Smooth muscle cell (in vitro differentiated cells): ENCODE results near the gene SNX30. TPM values are rescaled to one million over a fixed set of nuclear protein-coding genes. Genes with fewer than 3 reads are reported as not detected.
A peak's percentile ranks its signal among the peaks of the same experiment; 100 is the strongest.

Experiments used
- DNase-seq: peaks from one replicate; lab custom pipeline; 2025; ENCODE audit not compliant: unreplicated experiment; lab: John Stamatoyannopoulos, UW
- H2AFZ ChIP-seq: fragments of 200-600 bp; sonication (generic); 2 replicates; pipeline ENCODE4 v1.6.0; 2016; ENCODE audit warnings: antibody characterized with exemption, low read depth, mild to moderate bottlenecking
- H3F3A ChIP-seq: fragments of 200-600 bp; sonication (generic); 2 replicates; pipeline ENCODE4 v1.6.0; 2017; ENCODE audit warnings: antibody characterized with exemption, low read depth
- H3K27ac ChIP-seq: fragments of 200-600 bp; sonication (generic); 2 replicates; pipeline ENCODE4 v1.5.1; 2016; ENCODE audit warnings: low read depth, mild to moderate bottlenecking
- H3K27me3 ChIP-seq: fragments of 200-600 bp; sonication (generic); 2 replicates; pipeline ENCODE4 v1.6.1; 2016; ENCODE audit warnings: low read depth, mild to moderate bottlenecking
- H3K36me3 ChIP-seq: fragments of 200-600 bp; sonication (generic); 2 replicates; pipeline ENCODE4 v1.5.1; 2016; ENCODE audit warnings: low read depth
- H3K4me1 ChIP-seq: fragments of 200-600 bp; sonication (generic); 2 replicates; pipeline ENCODE4 v1.5.1; 2016; ENCODE audit warnings: low read depth
- H3K4me2 ChIP-seq: fragments of 200-600 bp; sonication (generic); 2 replicates; pipeline ENCODE4 v1.6.0; 2016; ENCODE audit warnings: mild to moderate bottlenecking
- H3K4me3 ChIP-seq: fragments of 200-600 bp; sonication (generic); 2 replicates; pipeline ENCODE4 v1.5.1; 2016; ENCODE audit warnings: mild to moderate bottlenecking
- H3K79me2 ChIP-seq: fragments of 200-600 bp; sonication (generic); 2 replicates; pipeline ENCODE4 v1.6.0; 2016; ENCODE audit warnings: low read depth, mild to moderate bottlenecking
- H3K9ac ChIP-seq: fragments of 200-600 bp; sonication (generic); 2 replicates; pipeline ENCODE4 v1.6.0; 2016; ENCODE audit warnings: low read depth
- H3K9me3 ChIP-seq: fragments of 200-600 bp; sonication (generic); replicated peaks from 2 replicates; pipeline ENCODE4 v1.5.1; 2016; ENCODE audit warnings: low read depth
- H4K20me1 ChIP-seq: fragments of 200-600 bp; sonication (generic); 2 replicates; pipeline ENCODE4 v1.6.0; 2016; ENCODE audit warnings: low read depth
- CTCF ChIP-seq: fragments of 200-600 bp; sonication (generic); IDR thresholded peaks from 2 replicates; pipeline ENCODE4 v1.5.1; 2017; ENCODE audit warnings: borderline replicate concordance, mild to moderate bottlenecking, antibody characterized with exemption; ENCODE audit not compliant: insufficient read depth, poor library complexity, severe bottlenecking
- WGBS: methylation state at CpG from one replicate; pipeline ENCODE4 v1.1.7; 2016; ENCODE audit warnings: low lambda C conversion rate; 5-methylcytosine and 5-hydroxymethylcytosine counted together
- polyA plus RNA-seq: library from polyadenylated mRNA; unstranded; fragments of >200 nt; fragmentation: Nextera tagmentation; extraction: Ambion mirVana; gene quantifications from 2 replicates; pipeline ENCODE4 v1.2.1, GENCODE V29; 2016
- total RNA-seq: library from RNA; depleted of rRNA; stranded (reverse); fragments of >200 nt; gene quantifications from 2 replicates; pipeline ENCODE4 v1.2.3, GENCODE V29; 2014

SNX30 gene
- total and polyA plus RNA-seq, 2 experiments from 2014 or later = 3.6 to 10.7 TPM

GRCh38 chr9:112789891-112790774, 39.6 kb downstream of the SNX30 start:
- no peak overlapping the region for H3K27ac ChIP-seq
- 70% methylated on average over 5 of the region's 5 CpGs for WGBS
- TF ChIP-seq CTCF = no peak

GRCh38 chr9:112792670-112793069, 42.1 kb downstream of the SNX30 start:
- H3K4me2 ChIP-seq = no peak overlapping the region
- H3F3A ChIP-seq = no peaks in the 10 kb centered on the region
- WGBS = 95% methylated on average over 1 of the region's 1 CpG
- no peak overlapping the region for H3K4me3 ChIP-seq
- H3K9ac ChIP-seq = no peak overlapping the region
- no peak for DNase-seq
- no peaks in the 10 kb centered on the region for H3K9me3 ChIP-seq
- H3K27ac ChIP-seq = no peak overlapping the region
- H3K79me2 ChIP-seq = no peaks in the 10 kb centered on the region
- no peaks in the 10 kb centered on the region for H3K36me3 ChIP-seq
- H2AFZ ChIP-seq = no peak overlapping the region
- H3K4me1 ChIP-seq = no peaks in the 10 kb centered on the region
- no peak for TF ChIP-seq CTCF
- H4K20me1 ChIP-seq = peaks cover 19% of the 10 kb centered on the region
- no peaks in the 10 kb centered on the region for H3K27me3 ChIP-seq

More at GRCh38 chr9:112789891-112790774, 39.6 kb downstream of the SNX30 start:
- H4K20me1 ChIP-seq = peaks cover 19% of the 10 kb centered on the region
- no peak for DNase-seq
- no peak overlapping the region for H3K4me3 ChIP-seq
- peak overlapping the region; percentile 38 for H3K4me2 ChIP-seq
- no peaks in the 10 kb centered on the region for H3K9me3 ChIP-seq
- H3K4me1 ChIP-seq = no peaks in the 10 kb centered on the region
- H3K36me3 ChIP-seq = no peaks in the 10 kb centered on the region
- H3K9ac ChIP-seq = no peak overlapping the region
- H2AFZ ChIP-seq = no peak overlapping the region
- no peaks in the 10 kb centered on the region for H3F3A ChIP-seq
- H3K27me3 ChIP-seq = no peaks in the 10 kb centered on the region
- H3K79me2 ChIP-seq = no peaks in the 10 kb centered on the region

- DNase-seq = no peak
- Histone ChIP-seq H3K4me2 (no peak overlapping the region), H2AFZ (no peak overlapping the region), H3K4me1 (no peaks in the 10 kb centered on the region), H4K20me1 (peaks cover 19% of the 10 kb centered on the region), H3K79me2 (no peaks in the 10 kb centered on the region), H3K27me3 (no peaks in the 10 kb centered on the region), H3K9me3 (no peaks in the 10 kb centered on the region), H3K36me3 (no peaks in the 10 kb centered on the region), H3K4me3 (no peak overlapping the region), H3K27ac (no peak overlapping the region), H3F3A (no peaks in the 10 kb centered on the region), H3K9ac (no peak overlapping the region)
- peak; percentile 56 for TF ChIP-seq CTCF
- 57% methylated on average over 5 of the region's 5 CpGs for WGBS
Observed at GRCh38 chr9:112793213-112793810, 42.8 kb downstream of the SNX30 start.
